ENCODE results near the gene PLXNA4.

GRCh38 chr7:132207782-132208181 lies 368.5 kb downstream of the PLXNA4 start:
- TF ChIP-seq POLR2AphosphoS5 (IDR thresholded peaks at IDR 0.05): no peak
- TF ChIP-seq POLR2A (IDR thresholded peaks at IDR 0.05): no peak
